Thoracic aorta (tissue), 2 donors: ENCODE measurements around the gene OSGEPL1. TPM values are rescaled to one million over a fixed set of nuclear protein-coding genes. Genes with fewer than 3 reads are reported as not detected.

Source experiments
- ATAC-seq: fragments of 150-250 bp; one replicate; pipeline ENCODE4 v1.8.0; 2017; ENCODE audit warnings: low read depth; ENCODE audit not compliant: insufficient number of reproducible peaks, low FRiP score
- DNase-seq: peaks from one replicate; pipeline ENCODE4 v3.0.0-alpha.2; 2020; ENCODE audit warnings: low spot score
- H3K27ac ChIP-seq, 2 donors: fragments of 200-600 bp; sonication (generic); 1 replicate in 1 of 2; 2 replicates in 1 of 2; pipeline ENCODE4 v1.5.1; 2016; ENCODE audit warnings: mild to moderate bottlenecking in 2 of 2, moderate library complexity in 2 of 2
- H3K27me3 ChIP-seq: fragments of 200-600 bp; sonication (generic); replicated peaks from 2 replicates; pipeline ENCODE4 v1.6.0; 2016; ENCODE audit warnings: mild to moderate bottlenecking; ENCODE audit not compliant: insufficient read depth
- H3K36me3 ChIP-seq: fragments of 200-600 bp; sonication (generic); one replicate; pipeline ENCODE4 v1.5.1; 2016
- H3K4me1 ChIP-seq, 2 donors: fragments of 200-600 bp; sonication (generic); 1 replicate in 1 of 2; 2 replicates in 1 of 2; pipeline versions ENCODE4 v1.5.1 to v1.6.0; 2016; ENCODE audit warnings: low read depth in 2 of 2, mild to moderate bottlenecking in 1 of 2; ENCODE audit not compliant: control insufficient read depth in 1 of 2
- H3K4me3 ChIP-seq: fragments of 200-600 bp; sonication (generic); 2 replicates; pipeline ENCODE4 v1.5.1; 2016; ENCODE audit warnings: mild to moderate bottlenecking
- H3K9me3 ChIP-seq: fragments of 200-600 bp; sonication (generic); 2 replicates; pipeline ENCODE4 v1.5.1; 2016
- CTCF ChIP-seq: fragments of 200-600 bp; sonication (generic); IDR thresholded peaks from one replicate; pipeline ENCODE4 v1.5.1; 2019; ENCODE audit warnings: antibody characterized with exemption
- total RNA-seq, 2 donors: library from RNA; depleted of rRNA; stranded (reverse); fragments of >200 nt; gene quantifications; one replicate each; pipeline versions ENCODE4 v1.1.0 to v1.2.3, GENCODE V29; 2016

Gene OSGEPL1
- total RNA-seq, 2 donors from 2014 or later, result 1.9 to 5.7 TPM

GRCh38 chr2:189783927-189784867, 21.6 kb upstream of the OSGEPL1 start, which contains the start of the genes ORMDL1 and PMS1:
ORMDL1 (minus strand) TSS chr2:189784339; CDS start chr2:189782595, 1,744 bp downstream.
PMS1 (plus strand) TSS chr2:189784450; CDS start chr2:189791810, 7,360 bp downstream.
- Histone ChIP-seq H3K4me1 (peaks cover 26 to 47% of the 10 kb centered on the region in 2 donors), H3K9me3 (no peaks in the 10 kb centered on the region), H3K27ac (peak within 1 kb of the TSS; percentile 89 to 91), H3K4me3 (peak within 1 kb of the TSS; percentile 76), H3K27me3 (no peaks in the 10 kb centered on the region), H3K36me3 (peaks cover 2% of the 10 kb centered on the region)
- no peak for TF ChIP-seq CTCF
- DNase-seq (peak; percentile 74), ATAC-seq (peak; percentile 98)

- Histone ChIP-seq H3K9me3 (no peaks in the 10 kb centered on the region), H3K27ac (peak overlapping the region; percentile 89 to 91), H3K4me1 (peaks cover 26 to 47% of the 10 kb centered on the region in 2 donors), H3K27me3 (no peaks in the 10 kb centered on the region), H3K4me3 (peak overlapping the region; percentile 76), H3K36me3 (peaks cover 6% of the 10 kb centered on the region)
- DNase-seq, result no peak
- ATAC-seq, result no peak
- no peak for TF ChIP-seq CTCF
Measured at GRCh38 chr2:189783451-189783926, 20.9 kb upstream of the OSGEPL1 start.

- H3K36me3 ChIP-seq, result peaks cover 6% of the 10 kb centered on the region
- peak overlapping the region in 1 of 2 donors; percentile 89 for H3K27ac ChIP-seq
Measured at GRCh38 chr2:189782221-189782671, 19.7 kb upstream of the OSGEPL1 start.

GRCh38 chr2:189772212-189772611, 9.6 kb upstream of the OSGEPL1 start:
- ATAC-seq, result no peak
- H3K27ac ChIP-seq, result no peak overlapping the region
- peaks cover 20% of the 10 kb centered on the region for H3K36me3 ChIP-seq

More at GRCh38 chr2:189782221-189782671, 19.7 kb upstream of the OSGEPL1 start:
- Histone ChIP-seq H3K9me3 (no peaks in the 10 kb centered on the region), H3K27me3 (no peaks in the 10 kb centered on the region), H3K4me1 (peaks cover 26 to 47% of the 10 kb centered on the region in 2 donors), H3K4me3 (peak overlapping the region; percentile 76)
- no peak for ATAC-seq
- no peak for TF ChIP-seq CTCF
- DNase-seq, result no peak

More at GRCh38 chr2:189772212-189772611, 9.6 kb upstream of the OSGEPL1 start:
- Histone ChIP-seq H3K4me1 (peaks cover 11 to 22% of the 10 kb centered on the region in 2 donors), H3K9me3 (no peaks in the 10 kb centered on the region), H3K4me3 (no peak overlapping the region), H3K27me3 (no peaks in the 10 kb centered on the region)
- DNase-seq, result no peak
- no peak for TF ChIP-seq CTCF
